DND-41 (cell line): ENCODE data around the gene RNGTT.
"Not testable (repeated sequence)": the region's sequence is repeated elsewhere in the genome, so short reads cannot be mapped to it uniquely, and the experiment has no call there.

Experiments used
- ATAC-seq: fragments of 200-7000 bp; cut with Tn5 transposase; 3 replicates; pipeline ENCODE4 v1.9.1; 2021; ENCODE audit warnings: low read depth; ENCODE audit not compliant: insufficient read depth
- DNase-seq: peaks from one replicate; pipeline ENCODE4 v3.0.0-alpha.2; 2020
- H2AFZ ChIP-seq: 2 replicates; pipeline ENCODE4 v1.6.0; 2012; ENCODE audit warnings: low read depth, low read length
- H3K27ac ChIP-seq: 2 replicates; pipeline ENCODE4 v1.5.1; 2012; ENCODE audit warnings: low read length, inconsistent platforms
- H3K27me3 ChIP-seq: fragments of 200-600 bp; sonication (generic); 2 replicates; pipeline ENCODE4 v1.6.0; 2012; ENCODE audit warnings: low read length, mild to moderate bottlenecking, inconsistent platforms; ENCODE audit not compliant: insufficient read depth, poor library complexity
- H3K36me3 ChIP-seq: 2 replicates; pipeline ENCODE4 v1.5.1; 2012; ENCODE audit warnings: low read length, inconsistent platforms; ENCODE audit not compliant: insufficient read depth
- H3K4me1 ChIP-seq: 2 replicates; pipeline ENCODE4 v1.5.1; 2012; ENCODE audit warnings: mild to moderate bottlenecking, low read length; ENCODE audit not compliant: insufficient read depth
- H3K4me2 ChIP-seq: 2 replicates; pipeline ENCODE4 v1.6.0; 2012; ENCODE audit warnings: mild to moderate bottlenecking, moderate library complexity, low read length, inconsistent platforms; ENCODE audit not compliant: insufficient read depth
- H3K4me3 ChIP-seq, 2 experiments: fragments of 200-600 bp in 1 of 2; shearing (Covaris generic) in 1 of 2; 2 replicates each; pipeline ENCODE4 v1.5.1; 2012 to 2016; ENCODE audit warnings: inconsistent platforms in 2 of 2, low read length in 2 of 2, mild to moderate bottlenecking in 2 of 2, low read depth in 1 of 2, moderate library complexity in 1 of 2
- H3K79me2 ChIP-seq: 2 replicates; pipeline ENCODE4 v1.6.0; 2012; ENCODE audit warnings: low read length, inconsistent platforms; ENCODE audit not compliant: insufficient read depth
- H3K9ac ChIP-seq: 2 replicates; pipeline ENCODE4 v1.6.0; 2012; ENCODE audit warnings: low read depth, mild to moderate bottlenecking, inconsistent platforms, low read length, moderate library complexity
- H3K9me3 ChIP-seq: 2 replicates; pipeline ENCODE4 v1.5.1; 2012; ENCODE audit warnings: low read length, moderate library complexity, mild to moderate bottlenecking, inconsistent platforms; ENCODE audit not compliant: insufficient read depth, severe bottlenecking
- H4K20me1 ChIP-seq: 2 replicates; pipeline ENCODE4 v1.6.0; 2012; ENCODE audit warnings: low read length; ENCODE audit not compliant: insufficient read depth
- CTCF ChIP-seq: IDR thresholded peaks from 2 replicates; pipeline ENCODE4 v1.5.1; 2012; ENCODE audit warnings: borderline replicate concordance, low read length, moderate library complexity, mild to moderate bottlenecking; ENCODE audit not compliant: poor library complexity, severe bottlenecking; ENCODE audit errors: extremely low read depth
- EZH2 ChIP-seq: IDR thresholded peaks from 3 replicates; pipeline ENCODE4 v1.6.1; 2012; ENCODE audit warnings: borderline replicate concordance, low read depth, mild to moderate bottlenecking, moderate library complexity, low read length, inconsistent platforms; ENCODE audit not compliant: severe bottlenecking

The RNGTT gene

DNA sequence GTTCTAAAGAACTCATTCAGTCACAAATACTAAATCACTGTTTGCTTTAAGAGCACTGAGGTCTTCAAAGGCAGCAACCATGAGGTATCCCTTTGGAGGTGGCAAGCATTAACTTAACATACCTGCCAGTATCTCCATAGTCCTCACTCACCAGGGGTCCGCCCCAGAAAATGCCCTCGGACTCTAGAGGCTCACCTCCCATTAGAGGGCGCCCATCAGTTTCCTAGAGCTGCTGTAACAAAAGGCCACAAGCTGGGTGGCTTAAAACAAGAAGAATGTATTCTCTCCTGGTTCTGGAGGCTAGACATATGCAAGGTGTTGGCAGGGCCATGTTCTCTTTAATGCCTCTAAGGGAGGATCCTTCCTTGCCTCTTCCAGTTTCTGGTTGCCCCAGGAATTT lies 12.0 kb upstream of the RNGTT start:
- no peak overlapping the region for H3K4me2 ChIP-seq
- no peak overlapping the region for H3K4me3 ChIP-seq
- no peaks in the 10 kb centered on the region for H3K9me3 ChIP-seq
- H3K9ac ChIP-seq, result no peak overlapping the region
- no peaks in the 10 kb centered on the region for H3K36me3 ChIP-seq
- H3K27me3 ChIP-seq, result no peaks in the 10 kb centered on the region
- H4K20me1 ChIP-seq, result no peaks in the 10 kb centered on the region
- no peak for DNase-seq
- H2AFZ ChIP-seq, result no peak overlapping the region
- H3K4me1 ChIP-seq, result no peaks in the 10 kb centered on the region
- no peak for ATAC-seq
- TF ChIP-seq EZH2, result no peak
- no peak for TF ChIP-seq CTCF
- no peak overlapping the region for H3K27ac ChIP-seq
- no peaks in the 10 kb centered on the region for H3K79me2 ChIP-seq

GRCh38 chr6:88972504-88973423 lies 9.3 kb upstream of the RNGTT start:
- Histone ChIP-seq H3K4me3 (no peak overlapping the region), H3K79me2 (no peaks in the 10 kb centered on the region), H3K27me3 (no peaks in the 10 kb centered on the region), H3K9me3 (no peaks in the 10 kb centered on the region), H3K4me2 (no peak overlapping the region), H3K36me3 (no peaks in the 10 kb centered on the region), H3K27ac (no peak overlapping the region), H4K20me1 (no peaks in the 10 kb centered on the region), H2AFZ (no peak overlapping the region), H3K9ac (no peak overlapping the region), H3K4me1 (no peaks in the 10 kb centered on the region)
- ATAC-seq, result no peak
- DNase-seq, result no peak
- no peak for TF ChIP-seq EZH2
- no peak for TF ChIP-seq CTCF

GRCh38 chr6:88970301-88970700 lies 6.9 kb upstream of the RNGTT start:
- Histone ChIP-seq H3K9ac (no peak overlapping the region), H3K9me3 (no peaks in the 10 kb centered on the region), H3K27ac (no peak overlapping the region), H4K20me1 (no peaks in the 10 kb centered on the region), H3K4me3 (no peak overlapping the region), H3K4me2 (no peak overlapping the region), H2AFZ (no peak overlapping the region), H3K79me2 (no peaks in the 10 kb centered on the region), H3K27me3 (no peaks in the 10 kb centered on the region), H3K4me1 (no peaks in the 10 kb centered on the region), H3K36me3 (no peaks in the 10 kb centered on the region)
- ATAC-seq (no peak), DNase-seq (no peak)
- TF ChIP-seq EZH2 (no peak), CTCF (no peak)

DNA sequence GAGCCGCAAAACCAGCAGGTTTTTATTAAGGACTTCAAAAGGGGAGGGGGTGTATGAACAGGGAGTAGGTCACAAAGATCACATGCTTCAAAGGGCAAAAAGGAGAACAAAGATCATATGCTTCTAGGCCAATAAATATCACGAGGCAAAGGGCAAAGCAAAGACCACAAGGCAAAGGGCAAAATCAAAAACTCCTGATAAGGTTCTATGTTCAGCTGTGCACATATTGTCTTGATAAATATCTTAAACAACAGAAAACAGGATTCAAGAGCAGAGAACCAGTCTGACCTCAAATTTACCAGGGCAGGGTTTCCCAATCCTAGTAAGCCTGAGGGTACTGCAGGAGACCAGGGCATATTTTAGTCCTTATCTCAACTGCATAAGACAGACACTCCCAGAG lies 5.8 kb upstream of the RNGTT start:
- H3K36me3 ChIP-seq, H3K27ac ChIP-seq, H3K4me3 ChIP-seq, H2AFZ ChIP-seq, H3K79me2 ChIP-seq, H3K9me3 ChIP-seq, H4K20me1 ChIP-seq, H3K4me2 ChIP-seq, H3K27me3 ChIP-seq, H3K9ac ChIP-seq, DNase-seq, ATAC-seq: not testable (repeated sequence)
- H3K4me1 ChIP-seq, result peaks cover 10% of the 10 kb centered on the region
